Inflammatory macrophage (primary cell): ENCODE measurements around the gene OR5H6.
"Not testable (repeated sequence)": the region's sequence is repeated elsewhere in the genome, so short reads cannot be mapped to it uniquely, and the experiment has no call there.

ENCODE experiments used
- DNase-seq, 2 donors: peaks; one replicate each; pipeline ENCODE4 v3.0.0-alpha.2; 2020 to 2022
- total RNA-seq, 18 experiments: gene quantifications; one replicate each; lab custom pipeline; 2026; ENCODE audit warnings: mixed read lengths in 6 of 18, inconsistent platforms in 2 of 18; lab: John Stamatoyannopoulos, UW

The OR5H6 gene
- 0 to 0.07 (median 0) reads per million in 18 experiments for total RNA-seq

- DNase-seq, result no peak
These were observed at the start of gene OR5H6 for GRCh38 chr3:98263944-98264343. Gene OR5H6, plus strand, starts transcription at chr3:98264244. Its CDS starts 89 bp downstream, at chr3:98264333.

DNA sequence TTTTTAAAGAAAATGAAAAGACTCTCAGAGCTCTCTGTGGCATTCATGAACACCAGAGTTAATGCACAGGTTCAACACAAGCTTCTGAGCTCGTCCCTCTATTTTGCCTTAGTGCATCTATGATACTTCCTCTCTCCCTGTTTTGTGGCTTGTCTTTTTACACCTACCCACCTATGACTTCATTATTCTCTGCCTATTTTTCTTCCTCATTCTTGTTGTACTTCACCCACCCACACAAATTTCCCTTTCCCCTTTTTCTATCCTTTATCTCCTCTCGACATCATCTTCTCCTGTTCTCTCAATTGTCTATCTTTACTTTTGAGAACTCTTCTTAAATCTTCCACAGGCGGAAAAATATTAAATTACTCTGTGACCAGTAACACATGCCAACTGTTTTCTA is 49.0 kb upstream of the OR5H6 start:
- peak; percentile 17 to 50 for DNase-seq

- no peak for DNase-seq
These were observed 40.0 kb upstream of the OR5H6 start for GRCh38 chr3:98223907-98224672.

- no peak for DNase-seq
These were observed 31.6 kb upstream of the OR5H6 start for GRCh38 chr3:98232489-98232888.

DNA sequence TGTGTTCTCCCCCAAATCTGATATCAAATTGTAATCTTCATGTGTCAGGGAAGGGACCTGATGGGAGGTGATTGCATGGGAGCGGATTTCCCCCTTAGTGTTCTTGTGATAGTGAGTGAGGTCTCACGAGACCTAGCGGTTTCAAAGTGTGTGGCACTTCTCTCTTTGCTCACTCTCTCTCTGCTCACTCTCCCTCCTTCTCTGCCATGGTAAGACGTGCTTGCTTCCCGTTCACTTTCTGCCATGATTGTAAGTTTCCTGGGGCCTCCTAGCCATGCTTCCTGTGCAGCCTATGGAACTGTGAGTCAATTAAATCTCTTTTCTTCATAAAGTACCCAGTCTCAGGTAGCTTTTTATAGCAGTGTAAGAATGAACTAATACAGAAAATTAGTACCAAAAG is 30.6 kb upstream of the OR5H6 start:
- DNase-seq, result no peak

DNA sequence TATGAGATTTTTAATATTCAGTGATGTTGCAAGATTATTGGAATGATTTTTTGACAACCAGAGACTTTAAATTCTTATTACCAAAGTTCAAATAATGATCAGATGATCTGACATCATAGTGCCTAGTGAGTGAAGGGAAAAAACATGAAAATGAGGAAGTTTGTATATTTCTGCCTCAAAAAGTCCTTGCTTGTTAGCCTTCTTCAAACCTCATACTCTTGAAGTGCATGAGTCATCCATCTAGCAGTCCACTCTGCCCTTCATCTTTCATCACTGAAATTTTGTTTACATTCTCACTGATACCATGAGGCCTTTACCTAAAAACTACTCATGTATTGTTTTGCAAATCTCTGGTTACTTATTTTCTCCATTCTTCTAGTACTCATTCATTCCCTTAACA is 23.9 kb upstream of the OR5H6 start:
- DNase-seq, result peak; percentile 32 to 59

DNA sequence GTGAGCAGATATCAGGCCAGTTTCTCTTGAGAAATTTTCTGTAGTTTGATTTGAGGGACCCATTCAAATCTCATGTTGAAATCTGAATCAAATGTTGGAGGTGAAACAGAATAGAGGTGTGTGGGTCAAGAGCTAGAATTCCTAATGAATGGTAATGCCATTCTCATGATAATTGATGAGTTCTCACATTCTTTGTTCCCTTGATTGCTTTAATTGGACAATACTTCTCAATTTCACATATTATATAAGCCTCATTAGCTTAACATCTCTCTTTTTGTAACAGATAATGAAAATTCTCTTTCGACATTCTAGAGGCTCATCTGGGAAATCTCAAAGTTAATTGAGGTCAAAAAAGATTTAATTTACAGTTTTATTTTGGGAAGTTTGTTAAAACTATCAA is 21.9 kb upstream of the OR5H6 start:
- DNase-seq, result no peak

GRCh38 chr3:98243843-98244242 is 20.2 kb upstream of the OR5H6 start:
- DNase-seq, result no peak

DNA sequence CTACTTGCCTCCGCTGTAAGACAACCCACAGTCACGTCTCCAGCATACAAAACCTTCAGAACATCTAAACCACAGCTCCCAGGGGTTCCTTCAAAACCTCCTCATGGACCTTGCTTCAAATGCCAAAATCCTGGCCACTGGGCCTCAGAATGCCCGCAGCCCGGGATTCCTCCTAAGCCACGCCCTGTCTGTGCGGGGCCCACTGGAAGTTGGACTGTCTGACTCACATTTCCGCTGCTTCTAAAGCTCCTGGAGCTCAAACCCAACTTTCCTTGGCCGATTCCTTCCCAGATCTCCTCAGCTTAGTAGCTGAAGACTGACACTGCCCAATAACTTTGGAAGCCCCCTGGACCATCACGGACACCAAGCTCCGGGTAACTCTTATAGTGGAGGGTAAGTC is 17.9 kb upstream of the OR5H6 start:
- no peak for DNase-seq

GRCh38 chr3:98256026-98256425 is 8.0 kb upstream of the OR5H6 start:
- DNase-seq, result not testable (repeated sequence)

DNA sequence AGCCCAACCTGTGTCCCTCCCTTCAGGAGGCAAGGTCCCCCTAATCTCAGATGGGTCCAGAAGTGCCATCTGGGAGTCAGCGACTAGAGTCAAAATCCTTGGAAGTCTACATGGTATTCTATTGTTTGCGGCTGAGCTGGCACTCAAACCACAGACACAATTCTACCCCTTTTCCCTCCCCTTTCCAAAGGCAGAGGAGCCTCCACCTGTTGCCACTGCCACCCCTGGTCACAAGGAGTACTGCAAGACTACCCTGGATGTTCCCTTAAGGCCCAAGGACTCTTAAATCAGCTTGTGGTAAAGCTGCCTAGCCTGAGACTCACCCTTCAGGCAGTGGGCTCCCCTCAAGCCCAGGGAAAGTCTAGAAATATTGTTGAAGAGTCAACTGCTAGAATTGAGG is 4.3 kb upstream of the OR5H6 start:
- DNase-seq, result no peak

DNA sequence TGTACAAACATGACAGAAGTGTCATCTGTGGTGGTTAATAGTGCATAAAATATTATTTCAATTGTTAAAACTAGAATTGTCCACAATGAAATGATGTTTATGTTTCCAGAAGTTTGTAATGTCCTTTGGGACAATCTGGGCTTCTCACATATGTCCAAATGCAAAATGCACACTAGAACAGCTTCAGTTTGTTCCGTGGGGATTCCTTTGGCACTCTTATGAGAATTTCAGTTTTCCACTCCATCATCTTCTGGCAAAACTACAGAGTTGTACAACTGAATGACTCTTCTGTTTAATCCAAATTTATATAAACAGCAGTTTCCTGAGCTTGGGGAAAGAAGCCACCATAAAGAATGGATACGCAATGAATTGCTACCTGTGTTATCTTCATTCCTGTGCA is 2.0 kb upstream of the OR5H6 start:
- no peak for DNase-seq

DNA sequence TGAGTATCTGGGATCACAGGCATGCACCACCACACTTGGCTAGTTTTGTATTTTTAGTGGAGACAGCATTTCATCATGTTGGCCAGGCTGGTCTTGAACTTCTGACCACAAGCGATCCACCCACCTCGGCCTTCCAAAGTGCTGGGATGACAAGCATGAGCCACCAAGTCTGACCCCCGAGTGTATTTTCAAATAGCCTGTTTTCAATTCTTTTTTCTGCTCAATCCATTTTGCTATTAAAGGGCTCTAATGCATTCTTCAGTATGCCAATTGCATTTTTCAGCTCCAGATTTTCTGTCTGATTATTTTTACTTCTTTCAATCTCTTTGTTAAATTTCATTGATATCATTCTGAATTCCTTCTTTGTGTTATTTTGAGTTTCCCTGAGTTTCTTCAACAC is 5.8 kb downstream of the OR5H6 start:
- DNase-seq, result no peak

- DNase-seq, result no peak
These were observed 8.1 kb downstream of the OR5H6 start for GRCh38 chr3:98272126-98272525.

- DNase-seq, result no peak
These were observed 10.9 kb downstream of the OR5H6 start for GRCh38 chr3:98274914-98275313.

DNA sequence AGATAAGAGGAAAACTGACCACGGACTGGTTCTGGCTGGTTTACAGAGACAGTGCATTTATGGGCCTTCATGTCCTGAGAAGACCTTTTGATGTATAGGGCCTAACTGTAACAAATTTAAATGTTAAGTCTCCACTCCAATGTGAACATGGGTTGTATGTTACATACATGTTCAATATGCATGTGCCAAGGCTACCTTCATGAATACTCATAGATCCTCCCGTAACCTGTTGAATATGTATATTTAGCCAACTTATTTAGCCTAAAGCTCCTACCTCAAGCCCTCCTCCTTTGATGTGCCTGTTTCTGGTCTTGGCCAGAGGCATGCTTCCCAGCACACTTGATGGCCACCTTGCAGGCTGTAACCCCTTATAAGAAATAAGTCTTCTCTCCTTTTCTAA is 18.2 kb downstream of the OR5H6 start, which contains the start of gene OR5H2:
TSS of gene OR5H2 (plus strand) at position 301 of the 400 bp plus-strand sequence. CDS start 398 bp downstream, outside the sequence.
- no peak for DNase-seq

- DNase-seq, result no peak
These were observed 26.9 kb downstream of the OR5H6 start for GRCh38 chr3:98290916-98291315.

- no peak for DNase-seq
These were observed 27.4 kb downstream of the OR5H6 start for GRCh38 chr3:98291332-98291957.
